ENCODE data around the gene DES. TPM values are rescaled to one million over a fixed set of nuclear protein-coding genes. Genes with fewer than 3 reads are reported as not detected.
"Not testable (repeated sequence)": the region's sequence is repeated elsewhere in the genome, so short reads cannot be mapped to it uniquely, and the experiment has no call there.

The DES gene
- total RNA-seq, 1 experiment from 2014 or later = 18.8 TPM

GRCh38 chr2:219388907-219389156 is 29.3 kb upstream of the DES start:
- peaks cover 13% of the 10 kb centered on the region for H3K36me3 ChIP-seq (replicated peaks; ENCODE audit: control insufficient read depth, insufficient read depth, low read length)
- DNase-seq = no peak
- H3K27me3 ChIP-seq (ENCODE audit: control insufficient read depth, insufficient read depth, low read length) = no peaks in the 10 kb centered on the region; the same call in 1 of the 2 replicates
- H3K4me3 ChIP-seq (ENCODE audit: insufficient read depth, low read depth, low read length) = peak overlapping the region; percentile 62

GRCh38 chr2:219392754-219393153 is 25.4 kb upstream of the DES start:
- H3K36me3 ChIP-seq (replicated peaks; ENCODE audit: control insufficient read depth, insufficient read depth, low read length) = no peaks in the 10 kb centered on the region
- DNase-seq = no peak
- no peaks in the 10 kb centered on the region; the same call in 1 of the 2 replicates for H3K27me3 ChIP-seq (ENCODE audit: control insufficient read depth, insufficient read depth, low read length)
- H3K4me3 ChIP-seq (ENCODE audit: insufficient read depth, low read depth, low read length) = no peak overlapping the region

- not testable (repeated sequence) for H3K27me3 ChIP-seq (ENCODE audit: control insufficient read depth, insufficient read depth, low read length); H3K36me3 ChIP-seq (replicated peaks; ENCODE audit: control insufficient read depth, insufficient read depth, low read length); DNase-seq; H3K4me3 ChIP-seq (ENCODE audit: insufficient read depth, low read depth, low read length)
Observed at GRCh38 chr2:219395056-219395455, 23.1 kb upstream of the DES start.

- Histone ChIP-seq H3K36me3 (replicated peaks; ENCODE audit: control insufficient read depth, insufficient read depth, low read length) (no peaks in the 10 kb centered on the region), H3K27me3 (ENCODE audit: control insufficient read depth, insufficient read depth, low read length) (no peaks in the 10 kb centered on the region), H3K4me3 (ENCODE audit: insufficient read depth, low read depth, low read length) (no peak overlapping the region)
- no peak for DNase-seq
Observed at GRCh38 chr2:219395609-219396008, 22.6 kb upstream of the DES start.

- H3K27me3 ChIP-seq (ENCODE audit: control insufficient read depth, insufficient read depth, low read length) = no peaks in the 10 kb centered on the region
- H3K4me3 ChIP-seq (ENCODE audit: insufficient read depth, low read depth, low read length) = no peak overlapping the region
- no peaks in the 10 kb centered on the region for H3K36me3 ChIP-seq (replicated peaks; ENCODE audit: control insufficient read depth, insufficient read depth, low read length)
- DNase-seq = no peak
Observed at GRCh38 chr2:219396863-219397457, 21.2 kb upstream of the DES start.

GRCh38 chr2:219398721-219399363 is 19.3 kb upstream of the DES start:
- no peak for DNase-seq
- Histone ChIP-seq H3K4me3 (ENCODE audit: insufficient read depth, low read depth, low read length) (no peak overlapping the region), H3K27me3 (ENCODE audit: control insufficient read depth, insufficient read depth, low read length) (no peaks in the 10 kb centered on the region), H3K36me3 (replicated peaks; ENCODE audit: control insufficient read depth, insufficient read depth, low read length) (no peaks in the 10 kb centered on the region)

GRCh38 chr2:219399716-219400478 is 18.3 kb upstream of the DES start:
- no peak for DNase-seq
- no peaks in the 10 kb centered on the region for H3K27me3 ChIP-seq (ENCODE audit: control insufficient read depth, insufficient read depth, low read length)
- no peak overlapping the region for H3K4me3 ChIP-seq (ENCODE audit: insufficient read depth, low read depth, low read length)
- no peaks in the 10 kb centered on the region for H3K36me3 ChIP-seq (replicated peaks; ENCODE audit: control insufficient read depth, insufficient read depth, low read length)

- DNase-seq = no peak
- no peaks in the 10 kb centered on the region for H3K27me3 ChIP-seq (ENCODE audit: control insufficient read depth, insufficient read depth, low read length)
Observed at GRCh38 chr2:219400562-219400961, 17.6 kb upstream of the DES start.

GRCh38 chr2:219401606-219402005 is 16.6 kb upstream of the DES start:
- Histone ChIP-seq H3K27me3 (ENCODE audit: control insufficient read depth, insufficient read depth, low read length) (no peaks in the 10 kb centered on the region), H3K36me3 (replicated peaks; ENCODE audit: control insufficient read depth, insufficient read depth, low read length) (no peaks in the 10 kb centered on the region), H3K4me3 (ENCODE audit: insufficient read depth, low read depth, low read length) (no peak overlapping the region)
- no peak for DNase-seq

More at GRCh38 chr2:219400562-219400961, 17.6 kb upstream of the DES start:
- no peak overlapping the region for H3K4me3 ChIP-seq (ENCODE audit: insufficient read depth, low read depth, low read length)
- H3K36me3 ChIP-seq (replicated peaks; ENCODE audit: control insufficient read depth, insufficient read depth, low read length) = no peaks in the 10 kb centered on the region

GRCh38 chr2:219402665-219403515 is 15.3 kb upstream of the DES start:
- H3K4me3 ChIP-seq (ENCODE audit: insufficient read depth, low read depth, low read length) = no peak overlapping the region
- DNase-seq = peak; percentile 90
- no peaks in the 10 kb centered on the region for H3K36me3 ChIP-seq (replicated peaks; ENCODE audit: control insufficient read depth, insufficient read depth, low read length)
- no peaks in the 10 kb centered on the region for H3K27me3 ChIP-seq (ENCODE audit: control insufficient read depth, insufficient read depth, low read length)

GRCh38 chr2:219403861-219404260 is 14.3 kb upstream of the DES start:
- no peaks in the 10 kb centered on the region for H3K27me3 ChIP-seq (ENCODE audit: control insufficient read depth, insufficient read depth, low read length)
- no peaks in the 10 kb centered on the region for H3K36me3 ChIP-seq (replicated peaks; ENCODE audit: control insufficient read depth, insufficient read depth, low read length)
- no peak overlapping the region for H3K4me3 ChIP-seq (ENCODE audit: insufficient read depth, low read depth, low read length)
- DNase-seq = peak; percentile 16

GRCh38 chr2:219404291-219404910 is 13.8 kb upstream of the DES start:
- no peaks in the 10 kb centered on the region for H3K27me3 ChIP-seq (ENCODE audit: control insufficient read depth, insufficient read depth, low read length)
- no peak overlapping the region for H3K4me3 ChIP-seq (ENCODE audit: insufficient read depth, low read depth, low read length)
- H3K36me3 ChIP-seq (replicated peaks; ENCODE audit: control insufficient read depth, insufficient read depth, low read length) = no peaks in the 10 kb centered on the region
- DNase-seq = no peak

- H3K4me3 ChIP-seq (ENCODE audit: insufficient read depth, low read depth, low read length) = no peak overlapping the region
- DNase-seq = peak; percentile 87
- no peaks in the 10 kb centered on the region for H3K36me3 ChIP-seq (replicated peaks; ENCODE audit: control insufficient read depth, insufficient read depth, low read length)
- no peaks in the 10 kb centered on the region for H3K27me3 ChIP-seq (ENCODE audit: control insufficient read depth, insufficient read depth, low read length)
Observed at GRCh38 chr2:219404954-219405353, 13.2 kb upstream of the DES start.

GRCh38 chr2:219405451-219405850 is 12.7 kb upstream of the DES start:
- peak; percentile 83 for DNase-seq
- no peaks in the 10 kb centered on the region for H3K27me3 ChIP-seq (ENCODE audit: control insufficient read depth, insufficient read depth, low read length)
- no peak overlapping the region for H3K4me3 ChIP-seq (ENCODE audit: insufficient read depth, low read depth, low read length)
- no peaks in the 10 kb centered on the region for H3K36me3 ChIP-seq (replicated peaks; ENCODE audit: control insufficient read depth, insufficient read depth, low read length)
